ENCODE results near the gene LIMA1. TPM values are rescaled to one million over a fixed set of nuclear protein-coding genes. Genes with fewer than 3 reads are reported as not detected.

Gene LIMA1
- total RNA-seq, 1 donor from 2014 or later, result 53.9 TPM

GRCh38 chr12:50214018-50214417 lies 69.3 kb downstream of the LIMA1 start:
- no peak for ATAC-seq

GRCh38 chr12:50213439-50213838 lies 69.9 kb downstream of the LIMA1 start:
- no peak for ATAC-seq

- ATAC-seq, result no peak
Measured at GRCh38 chr12:50212071-50212467, 71.3 kb downstream of the LIMA1 start.

GRCh38 chr12:50211392-50212070 lies 71.8 kb downstream of the LIMA1 start:
- ATAC-seq, result no peak

GRCh38 chr12:50207424-50207823 lies 75.9 kb downstream of the LIMA1 start:
- no peak for ATAC-seq

- peak; percentile 26 for ATAC-seq
Measured at GRCh38 chr12:50205648-50206047, 77.7 kb downstream of the LIMA1 start.

- no peak for ATAC-seq
Measured at GRCh38 chr12:50203691-50204090, 79.6 kb downstream of the LIMA1 start.

- ATAC-seq, result peak; percentile 75
Measured at GRCh38 chr12:50201987-50202521, 81.3 kb downstream of the LIMA1 start.

- no peak for ATAC-seq
Measured at GRCh38 chr12:50200552-50201273, 82.6 kb downstream of the LIMA1 start.

- ATAC-seq, result peak; percentile 75
Measured at GRCh38 chr12:50198829-50199228, 84.5 kb downstream of the LIMA1 start.

- ATAC-seq, result no peak
Measured at GRCh38 chr12:50197297-50197727, 86.0 kb downstream of the LIMA1 start.

- no peak for ATAC-seq
Measured at GRCh38 chr12:50196537-50196936, 86.8 kb downstream of the LIMA1 start.

GRCh38 chr12:50195832-50196231 lies 87.5 kb downstream of the LIMA1 start:
- no peak for ATAC-seq

GRCh38 chr12:50192908-50193307 lies 90.4 kb downstream of the LIMA1 start:
- ATAC-seq, result no peak

GRCh38 chr12:50192236-50192635 lies 91.1 kb downstream of the LIMA1 start:
- ATAC-seq, result no peak

GRCh38 chr12:50190859-50191258 lies 92.5 kb downstream of the LIMA1 start:
- no peak for ATAC-seq

- peak; percentile 30 for ATAC-seq
Measured at GRCh38 chr12:50188875-50189575, 94.3 kb downstream of the LIMA1 start.

GRCh38 chr12:50188241-50188781 lies 95.0 kb downstream of the LIMA1 start:
- peak; percentile 63 for ATAC-seq

GRCh38 chr12:50187084-50187900 lies 96.0 kb downstream of the LIMA1 start:
- peak; percentile 6 for ATAC-seq

GRCh38 chr12:50186681-50187080 lies 96.6 kb downstream of the LIMA1 start:
- ATAC-seq, result no peak

GRCh38 chr12:50185970-50186663 lies 97.2 kb downstream of the LIMA1 start:
- no peak for ATAC-seq
